K562 (cell line): ENCODE data around the gene LIX1L. TPM values are rescaled to one million over a fixed set of nuclear protein-coding genes. Genes with fewer than 3 reads are reported as not detected.

ENCODE experiments used
- CHD2 ChIP-seq: IDR thresholded peaks from 2 replicates; pipeline ENCODE4 v1.6.1; 2011; ENCODE audit warnings: low read depth, low read length
- E4F1 ChIP-seq: fragments of 250-450 bp; sonication (Bioruptor Pico); IDR thresholded peaks from 2 replicates; pipeline ENCODE4 v1.5.0; 2021; ENCODE audit warnings: mild to moderate bottlenecking, borderline replicate concordance
- ETV5 ChIP-seq: sonication (generic); formaldehyde crosslinking; IDR thresholded peaks from 2 replicates; pipeline ENCODE4 v1.4.0; 2020; ENCODE audit warnings: low read depth, mild to moderate bottlenecking, missing genetic modification reagents
- HOXB6 ChIP-seq: fragments of 250-450 bp; sonication (Bioruptor Pico); IDR thresholded peaks from 2 replicates; pipeline ENCODE4 v1.5.1; 2022; ENCODE audit warnings: mild to moderate bottlenecking, borderline replicate concordance
- ID3 ChIP-seq, 2 experiments: fragments of 250-450 bp in 1 of 2; fragments of 450-650 bp in 1 of 2; sonication (Bioruptor Pico) in 1 of 2; IDR thresholded peaks; 2 replicates each; pipeline versions ENCODE4 v1.6.1 to v1.8.0; 2016 to 2021; ENCODE audit warnings: mild to moderate bottlenecking in 2 of 2, moderate library complexity in 2 of 2, missing compliant biosample characterization in 1 of 2, missing genetic modification characterization in 1 of 2
- IRF1 ChIP-seq: sonication (generic); formaldehyde crosslinking; IDR thresholded peaks from 2 replicates; pipeline ENCODE4 v1.8.0; 2022; ENCODE audit warnings: missing genetic modification reagents, mild to moderate bottlenecking, borderline replicate concordance
- MBD2 ChIP-seq: sonication (generic); IDR thresholded peaks from 2 replicates; pipeline ENCODE4 v1.6.1; 2016; ENCODE audit warnings: low read depth, borderline replicate concordance
- NKRF ChIP-seq: fragments of 450-650 bp; IDR thresholded peaks from 2 replicates; pipeline ENCODE4 v1.6.1; 2016; ENCODE audit warnings: borderline replicate concordance
- PURB ChIP-seq: sonication (generic); formaldehyde crosslinking; IDR thresholded peaks from 2 replicates; pipeline ENCODE4 v1.9.0; 2021; ENCODE audit warnings: low read depth, mild to moderate bottlenecking, missing genetic modification reagents
- RAD21 ChIP-seq, 2 experiments: fragments of 250-450 bp in 1 of 2; fragments of 450-650 bp in 1 of 2; sonication (Bioruptor Pico) in 1 of 2; formaldehyde crosslinking in 1 of 2; IDR thresholded peaks in 1 of 2; conservative IDR thresholded peaks in 1 of 2; 2 replicates each; pipeline versions ENCODE4 v1.4.0 to v1.8.0; 2020 to 2022; ENCODE audit warnings: mild to moderate bottlenecking in 2 of 2, moderate library complexity in 1 of 2
- RNF2 ChIP-seq: sonication (generic); IDR thresholded peaks from 2 replicates; pipeline ENCODE4 v1.6.1; 2016
- SMAD1 ChIP-seq: fragments of 150-350 bp; IDR thresholded peaks from 2 replicates; pipeline ENCODE4 v1.6.1; 2014; ENCODE audit warnings: low read length, low read depth; ENCODE audit not compliant: partially characterized antibody
- SMAD3 ChIP-seq: fragments of 450-650 bp; formaldehyde crosslinking; conservative IDR thresholded peaks from 2 replicates; pipeline ENCODE4 v1.4.0; 2020; ENCODE audit warnings: mild to moderate bottlenecking
- TAF7 ChIP-seq: fragments of 450-650 bp; IDR thresholded peaks from 2 replicates; pipeline ENCODE4 v1.6.1; 2016; ENCODE audit warnings: missing genetic modification characterization, missing compliant biosample characterization
- THAP12 ChIP-seq: fragments of 250-450 bp; sonication (Bioruptor Pico); IDR thresholded peaks from 2 replicates; pipeline ENCODE4 v1.9.0; 2021; ENCODE audit warnings: mild to moderate bottlenecking, inconsistent platforms
- ZNF282 ChIP-seq: sonication (generic); formaldehyde crosslinking; IDR thresholded peaks from 2 replicates; pipeline ENCODE4 v1.8.1; 2023; ENCODE audit warnings: missing genetic modification reagents
- polyA plus RNA-seq, 8 experiments: library from polyadenylated mRNA; depleted of rRNA in 4 of 8; stranded (reverse) in 5 of 8; unstranded in 3 of 8; fragments of >200 nt; fragmentation: Nextera tagmentation in 2 of 8; fragmentation: Illumina TruSeq in 1 of 8; extraction: Ambion mirVana in 2 of 8; extraction: Trizol in 1 of 8; gene quantifications; 2 replicates each; pipeline versions ENCODE4 v1.2.1 to v1.2.3, GENCODE V29; 2011 to 2014; ENCODE audit warnings: inconsistent platforms in 1 of 8, missing spikeins in 1 of 8
- total RNA-seq, 7 experiments: library from RNA; depleted of rRNA in 6 of 7; stranded (reverse); fragments of >200 nt in 6 of 7; fragmentation: Illumina TruSeq in 2 of 7; extraction: Trizol in 2 of 7; gene quantifications; 2 replicates each; pipeline versions ENCODE4 v1.2.1 to v1.2.3, GENCODE V29; 2011 to 2021; ENCODE audit warnings: low replicate concordance in 1 of 7

Gene LIX1L
- total and polyA plus RNA-seq, 9 of the 15 experiments (the other 6 are each of a cell fraction or from before 2014, with no cell fraction given): 4.6 to 26.5 (median 12.5) TPM

GRCh38 chr1:145964328-145965118 lies 6.7 kb upstream of the LIX1L start, which contains the start of the genes ANKRD34A and POLR3GL (continued):
- TF ChIP-seq THAP12 (CRISPR knock-in tag) (no peak), RAD21 (CRISPR knock-in tag; conservative IDR thresholded peaks at IDR 0.05 in 1 of 2, IDR thresholded peaks at IDR 0.05 in 1 of 2) (no peak), PURB (CRISPR knock-in tag) (no peak), E4F1 (CRISPR knock-in tag) (no peak), CHD2 (no peak), ETV5 (peak; percentile 97), IRF1 (no peak), SMAD1 (peak; percentile 62), SMAD3 (CRISPR knock-in tag) (no peak), HOXB6 (CRISPR knock-in tag) (no peak), TAF7 (tag) (peak; percentile 71), MBD2 (peak; percentile 63; the same call in 1 of the 2 replicates), ID3 (CRISPR knock-in tag; IDR thresholded peaks at IDR 0.05) (no peak), ID3 (tag; IDR thresholded peaks at IDR 0.05) (no peak), NKRF (0 out of 2 replicates have a peak, but pooled peaks have one; percentile 37), RNF2 (peak; percentile 31; the same call in 1 of the 2 replicates), ZNF282 (no peak)
